Amygdala (tissue), 56 donors: ENCODE results near the gene ETV1.

Source experiments
- DNase-seq, 56 donors: peaks; one replicate each; lab custom pipeline; 2025; lab: John Stamatoyannopoulos, UW

Gene ETV1

DNA sequence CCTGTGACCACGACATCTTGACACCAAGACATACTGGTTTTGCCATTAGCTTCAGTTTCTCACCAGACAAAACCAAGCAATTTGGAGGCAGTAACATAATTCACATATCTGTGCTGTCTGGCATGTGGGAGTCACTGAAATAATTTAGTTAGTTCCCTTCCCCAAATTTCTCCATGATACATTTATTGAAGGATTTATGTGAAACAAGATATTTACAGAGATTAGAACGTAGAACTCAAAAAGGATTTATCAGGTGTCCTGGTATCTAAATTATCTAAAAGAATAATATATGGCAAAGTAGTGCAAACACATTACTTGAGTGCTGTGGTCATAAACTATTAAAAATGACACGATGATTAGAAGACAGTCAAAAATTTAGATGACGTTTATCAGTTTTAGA is 98.7 kb downstream of the ETV1 start:
- DNase-seq, result no peak

DNA sequence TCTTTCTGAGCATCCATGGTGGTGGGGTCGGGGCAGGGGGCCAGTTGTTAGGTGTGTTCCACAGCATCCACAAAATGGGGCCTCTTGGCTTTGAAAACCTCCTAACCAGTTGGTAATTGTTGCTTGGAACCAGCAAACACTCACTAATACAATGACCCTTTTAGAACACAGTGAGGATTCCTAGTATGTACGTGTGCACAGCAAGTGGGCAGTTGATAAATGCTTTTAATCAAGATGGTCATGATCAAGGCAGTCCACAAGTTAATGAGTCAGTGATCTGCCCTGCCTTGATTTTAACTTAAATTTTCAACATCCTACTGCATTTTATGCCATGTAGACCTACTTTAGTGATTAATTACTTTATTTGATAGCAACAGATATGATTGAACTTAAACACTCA is 103.1 kb downstream of the ETV1 start:
- DNase-seq, result no peak

DNA sequence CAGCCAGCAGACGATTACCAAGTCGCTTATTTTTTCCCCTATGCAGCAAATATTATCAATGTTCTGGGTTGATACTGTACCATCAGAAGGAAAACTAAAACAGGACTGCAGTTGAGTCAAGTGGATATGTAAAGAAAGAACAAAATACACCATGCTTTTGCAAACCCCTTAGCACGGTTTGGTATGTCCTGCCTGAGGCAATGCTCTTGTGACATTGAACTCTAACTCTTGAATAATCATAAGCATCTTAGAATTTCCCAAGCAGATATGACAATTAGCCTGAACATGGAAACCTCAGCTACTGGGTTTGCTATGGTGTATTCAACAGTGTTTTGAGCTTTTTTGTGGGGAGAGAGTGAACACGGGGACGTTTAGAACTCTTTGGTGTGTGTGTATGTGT is 107.4 kb downstream of the ETV1 start:
- no peak for DNase-seq

DNA sequence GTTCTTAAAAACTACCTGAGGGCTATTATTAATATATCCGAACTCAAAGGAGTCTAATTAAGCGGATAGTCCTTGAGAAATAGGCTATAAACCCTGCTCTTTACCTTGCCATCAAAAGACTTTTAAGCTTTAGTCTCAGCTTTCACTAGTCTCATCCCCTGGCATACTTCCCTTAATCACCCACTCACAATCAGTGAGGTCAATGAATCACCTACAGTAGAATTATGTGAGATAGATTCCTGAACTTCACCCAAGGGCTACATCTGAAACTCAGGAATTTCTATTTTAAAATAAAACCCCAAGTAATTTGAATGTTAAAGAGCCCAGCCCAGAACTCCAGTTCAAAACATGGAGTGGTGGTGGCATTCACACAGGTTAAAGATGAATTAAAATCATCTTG is 108.7 kb downstream of the ETV1 start:
- no peak for DNase-seq

GRCh38 chr7:13879994-13880686 is 109.3 kb downstream of the ETV1 start:
- no peak for DNase-seq

GRCh38 chr7:13879143-13879542 is 110.3 kb downstream of the ETV1 start:
- no peak for DNase-seq

GRCh38 chr7:13878154-13878553 is 111.3 kb downstream of the ETV1 start:
- DNase-seq, result no peak

DNA sequence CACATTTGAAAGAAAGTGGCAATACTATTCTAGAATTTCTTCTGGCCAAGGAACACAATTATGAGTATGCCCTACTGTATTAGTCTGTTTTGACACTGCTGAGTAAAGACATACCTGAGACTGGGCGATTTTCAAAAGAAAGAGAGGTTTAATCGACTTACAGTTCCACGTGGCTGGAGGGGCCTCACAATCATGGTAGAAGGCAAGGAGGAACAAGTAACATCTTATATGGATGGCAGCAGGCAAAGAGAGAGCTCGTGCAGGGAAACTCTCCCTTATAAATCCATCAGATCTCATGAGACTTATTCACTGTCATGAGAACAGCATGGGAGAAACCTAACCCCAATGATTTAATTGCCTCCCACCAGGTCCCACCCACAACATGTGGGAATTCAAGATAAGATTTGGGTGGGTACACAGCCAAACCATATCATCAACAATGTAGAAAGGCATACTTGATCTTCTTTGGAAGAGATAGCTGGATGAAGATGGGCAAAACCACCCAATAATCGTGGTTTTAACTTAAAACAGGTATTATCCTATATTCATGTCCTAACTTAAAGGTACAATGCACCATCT is 113.9 kb downstream of the ETV1 start:
- DNase-seq, result no peak

- DNase-seq, result no peak
Observed at GRCh38 chr7:13874783-13875182, 114.7 kb downstream of the ETV1 start.

DNA sequence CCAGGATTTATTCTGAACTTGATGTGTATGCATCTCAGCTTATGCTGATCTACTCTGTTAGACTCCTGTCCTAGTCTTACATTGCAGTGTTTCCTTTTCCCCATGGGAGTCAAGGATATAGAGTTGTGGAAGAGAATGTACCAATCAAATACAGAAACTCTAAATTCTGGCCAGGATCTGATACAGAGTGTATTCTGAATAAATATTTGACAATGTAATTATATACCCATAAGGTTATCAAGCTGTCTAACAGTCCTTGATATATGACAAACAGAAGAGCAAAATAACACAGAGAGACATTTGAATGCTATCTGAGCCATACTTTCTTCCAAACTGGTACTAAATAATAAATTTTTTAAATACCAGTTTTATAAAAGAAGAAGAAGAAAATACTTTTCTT is 116.8 kb downstream of the ETV1 start:
- DNase-seq, result no peak

DNA sequence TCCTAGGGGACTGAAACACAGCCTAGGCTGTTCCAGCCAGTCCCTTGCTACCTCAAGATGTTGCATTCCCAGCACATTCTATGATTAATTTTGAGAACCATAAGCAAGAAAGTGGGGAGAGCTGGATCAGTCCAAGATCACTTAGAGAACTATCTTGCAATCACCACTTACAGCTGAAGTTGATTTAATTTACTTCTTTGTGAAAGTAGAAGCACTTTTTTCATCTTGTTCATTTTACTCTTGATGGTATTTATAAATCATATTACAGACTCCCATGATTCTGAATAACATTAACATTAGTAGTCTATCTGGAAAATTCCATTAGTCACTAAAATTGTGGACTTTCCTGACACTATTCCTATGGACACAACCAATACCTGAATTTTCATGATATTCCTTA is 118.5 kb downstream of the ETV1 start:
- no peak for DNase-seq

DNA sequence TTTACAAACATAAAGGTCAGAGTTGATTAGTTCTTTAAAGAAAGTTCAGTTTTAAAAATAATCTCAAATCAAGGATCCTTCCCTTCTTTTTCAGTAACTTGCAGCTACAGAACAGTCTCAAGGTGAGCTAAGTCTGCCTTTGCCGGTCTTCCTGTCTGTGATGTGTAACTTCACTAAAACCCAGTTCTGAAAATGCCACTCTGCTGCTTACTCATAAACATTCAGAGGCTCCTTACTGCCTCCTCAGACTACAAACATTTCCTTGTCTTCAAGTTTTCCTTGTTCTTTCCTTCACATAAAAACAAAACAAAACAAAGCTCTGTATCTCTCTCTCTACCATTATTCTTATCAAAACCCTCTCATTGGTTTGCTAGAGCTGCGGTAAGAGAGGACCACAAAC is 128.7 kb downstream of the ETV1 start:
- no peak for DNase-seq

DNA sequence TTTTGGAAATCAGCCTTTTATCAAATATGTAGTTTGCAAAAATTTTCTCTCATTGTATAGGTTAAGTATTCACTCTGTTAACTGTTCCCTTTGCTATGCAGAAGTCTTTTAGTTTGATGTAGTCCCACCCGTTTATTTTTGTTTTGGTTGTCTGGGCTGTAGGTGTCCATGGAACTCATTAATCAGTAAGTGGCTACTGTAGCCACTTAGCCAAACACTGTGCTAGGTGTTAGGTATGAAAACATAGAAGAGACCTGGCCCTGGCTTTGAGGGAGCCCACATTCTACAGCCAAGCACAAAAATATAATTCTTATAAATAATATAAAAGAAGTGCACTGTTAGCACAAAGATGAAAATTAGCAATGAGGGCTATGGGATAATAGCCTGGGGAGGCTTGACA is 133.5 kb downstream of the ETV1 start:
- DNase-seq, result no peak

DNA sequence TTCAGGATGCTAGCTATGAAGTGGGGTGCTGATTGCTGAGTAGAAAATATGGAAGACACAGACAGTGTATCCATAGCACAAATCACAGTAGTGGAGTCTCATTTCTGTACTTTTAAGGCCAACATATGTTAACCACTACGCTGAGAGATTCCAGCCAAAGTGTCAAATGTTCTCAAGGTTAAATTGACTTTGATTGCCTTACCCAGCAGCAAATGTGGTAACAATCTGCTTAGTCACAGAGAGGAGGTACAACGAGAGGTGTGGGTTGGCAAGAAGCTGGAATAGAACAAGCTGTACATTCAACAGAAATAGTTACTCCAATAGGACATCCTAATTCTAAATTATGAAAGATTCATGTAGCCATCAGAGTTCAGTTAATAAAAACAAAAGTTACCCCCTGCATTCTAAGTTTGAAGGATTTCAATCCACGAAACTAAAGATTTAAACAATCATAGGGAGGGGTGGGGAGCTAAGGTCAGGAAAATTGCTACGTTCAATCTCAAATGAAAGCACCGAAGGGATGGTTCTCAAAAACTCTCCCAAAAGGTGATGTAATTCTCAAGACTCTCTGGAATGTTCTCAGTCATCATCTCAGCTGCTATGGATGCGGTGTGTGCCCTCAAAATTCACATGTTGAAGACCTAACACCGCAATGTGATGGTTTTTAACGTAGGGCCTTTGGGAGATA is 137.0 kb downstream of the ETV1 start:
- DNase-seq, result no peak

- no peak for DNase-seq
Observed at GRCh38 chr7:13851736-13852135, 137.7 kb downstream of the ETV1 start.

GRCh38 chr7:13850185-13850752 is 139.2 kb downstream of the ETV1 start:
- DNase-seq, result peak in 3 of 56 donors; percentile 1 to 24 (median 14)

DNA sequence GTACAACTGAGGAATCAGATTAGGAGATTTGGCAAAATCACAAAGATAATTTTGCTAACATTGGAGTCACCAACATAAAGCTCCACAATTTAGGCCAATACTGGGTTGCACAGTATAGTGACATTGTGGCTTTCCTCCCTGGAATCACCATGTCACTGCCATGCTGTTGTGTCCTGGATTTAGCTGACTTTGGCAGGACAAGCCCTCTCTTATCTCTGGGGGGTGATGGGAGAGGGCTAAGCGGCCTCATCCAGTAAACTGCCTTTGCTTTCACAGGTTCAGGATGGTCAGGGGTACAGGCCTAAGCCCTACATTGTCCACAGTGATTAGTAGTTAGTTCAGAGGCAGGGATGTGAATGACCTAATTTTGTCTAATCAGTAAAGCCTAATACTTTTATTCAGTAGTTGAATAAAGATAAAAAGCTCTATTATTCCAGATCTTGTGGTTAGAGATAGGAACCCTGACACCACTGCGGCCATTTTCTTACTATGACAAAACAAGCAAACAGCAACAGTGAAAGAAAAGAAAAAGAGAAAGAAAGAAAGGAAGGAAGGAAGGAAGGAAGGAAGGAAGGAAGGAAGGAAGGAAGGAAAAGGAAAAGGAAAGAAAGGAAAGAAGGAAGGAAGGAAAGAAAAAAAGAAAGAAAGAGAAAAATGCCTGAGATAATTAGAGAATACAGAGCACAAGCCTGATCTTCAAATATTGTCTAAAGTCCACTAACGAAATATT is 140.1 kb downstream of the ETV1 start:
- DNase-seq, result no peak

DNA sequence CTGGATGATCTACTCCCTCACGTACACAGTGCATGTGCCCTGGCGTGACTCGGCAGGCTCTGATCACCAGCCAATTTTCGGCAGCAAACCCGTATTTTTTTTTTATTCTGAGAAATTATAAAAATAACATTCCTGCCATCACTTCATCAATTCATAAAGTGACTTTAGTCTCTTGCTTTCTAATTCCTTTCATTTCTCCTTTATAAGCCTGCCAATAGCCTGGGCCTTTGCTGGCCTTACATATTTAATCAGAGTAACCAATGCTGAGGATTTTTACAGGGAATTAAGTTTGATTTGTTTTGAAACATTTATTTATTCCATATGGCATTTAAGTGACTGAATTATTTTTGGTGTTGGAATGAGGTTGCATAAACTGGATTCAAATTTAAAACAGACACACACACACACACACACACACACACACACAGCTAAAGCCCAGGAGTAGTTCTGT is 140.8 kb downstream of the ETV1 start:
- DNase-seq, result no peak

GRCh38 chr7:13846386-13846785 is 143.1 kb downstream of the ETV1 start:
- no peak for DNase-seq

GRCh38 chr7:13845601-13846000 is 143.9 kb downstream of the ETV1 start:
- no peak for DNase-seq

GRCh38 chr7:13844954-13845353 is 144.5 kb downstream of the ETV1 start:
- no peak for DNase-seq
